ENCODE measurements around the gene TAC4. TPM values are rescaled to one million over a fixed set of nuclear protein-coding genes. Genes with fewer than 3 reads are reported as not detected.

TAC4 gene
- total RNA-seq, 1 experiment from 2014 or later, result not detected

Other genes with a start within 250 kb of the TAC4 start
- gene SPOP, start 170.0 kb downstream of the TAC4 start, total RNA-seq (2014; rRNA removed; shearing (Covaris generic)), result 16.1 and 26.2 TPM in 2 replicates
- 57.6 and 76.6 TPM in 2 replicates for gene SLC35B1, start 140.1 kb downstream of the TAC4 start, total RNA-seq (2014; rRNA removed; shearing (Covaris generic))
- 21.8 and 24.3 TPM in 2 replicates for gene FAM117A, start 83.9 kb downstream of the TAC4 start, total RNA-seq (2014; rRNA removed; shearing (Covaris generic))
- gene KAT7, start 59.4 kb downstream of the TAC4 start, total RNA-seq (2014; rRNA removed; shearing (Covaris generic)), result 96.1 and 153 TPM in 2 replicates
- 1.0 and 1.1 TPM in 2 replicates for gene DLX4, start 121.1 kb upstream of the TAC4 start, total RNA-seq (2014; rRNA removed; shearing (Covaris generic))
- gene DLX3, start 147.2 kb upstream of the TAC4 start, total RNA-seq (2014; rRNA removed; shearing (Covaris generic)), result not detected in 2 replicates
- 20.0 and 24.0 TPM in 2 replicates for gene ITGA3, start 208.0 kb upstream of the TAC4 start, total RNA-seq (2014; rRNA removed; shearing (Covaris generic))
- gene PDK2, start 247.3 kb upstream of the TAC4 start, total RNA-seq (2014; rRNA removed; shearing (Covaris generic)), result 13.5 and 14.2 TPM in 2 replicates